ENCODE data around the gene MFNG.

DNA sequence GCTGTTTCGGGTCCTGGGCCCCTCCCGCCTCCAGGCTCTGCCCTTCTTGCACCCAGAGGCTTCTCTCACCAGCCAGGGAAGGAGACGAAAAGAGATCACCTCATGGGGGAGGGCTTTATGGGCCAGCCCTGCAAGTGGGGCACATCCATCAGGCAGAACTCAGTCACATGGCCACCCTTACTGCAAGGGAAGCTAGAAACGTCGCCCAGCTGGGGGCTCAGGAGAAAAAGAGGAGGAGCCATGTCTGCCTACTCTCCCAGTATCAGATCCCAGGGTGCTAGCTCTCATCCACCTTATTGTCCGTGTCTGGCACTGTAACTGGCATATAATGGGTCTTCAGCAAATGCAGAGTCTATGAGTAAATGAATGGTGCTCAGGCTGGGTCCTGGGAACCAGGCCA is 24.2 kb downstream of the MFNG start:
- no peak for TF ChIP-seq POLR2A (IDR thresholded peaks at IDR 0.05; ENCODE audit: extremely low read depth, insufficient read length)
- TF ChIP-seq, protein P1, sequence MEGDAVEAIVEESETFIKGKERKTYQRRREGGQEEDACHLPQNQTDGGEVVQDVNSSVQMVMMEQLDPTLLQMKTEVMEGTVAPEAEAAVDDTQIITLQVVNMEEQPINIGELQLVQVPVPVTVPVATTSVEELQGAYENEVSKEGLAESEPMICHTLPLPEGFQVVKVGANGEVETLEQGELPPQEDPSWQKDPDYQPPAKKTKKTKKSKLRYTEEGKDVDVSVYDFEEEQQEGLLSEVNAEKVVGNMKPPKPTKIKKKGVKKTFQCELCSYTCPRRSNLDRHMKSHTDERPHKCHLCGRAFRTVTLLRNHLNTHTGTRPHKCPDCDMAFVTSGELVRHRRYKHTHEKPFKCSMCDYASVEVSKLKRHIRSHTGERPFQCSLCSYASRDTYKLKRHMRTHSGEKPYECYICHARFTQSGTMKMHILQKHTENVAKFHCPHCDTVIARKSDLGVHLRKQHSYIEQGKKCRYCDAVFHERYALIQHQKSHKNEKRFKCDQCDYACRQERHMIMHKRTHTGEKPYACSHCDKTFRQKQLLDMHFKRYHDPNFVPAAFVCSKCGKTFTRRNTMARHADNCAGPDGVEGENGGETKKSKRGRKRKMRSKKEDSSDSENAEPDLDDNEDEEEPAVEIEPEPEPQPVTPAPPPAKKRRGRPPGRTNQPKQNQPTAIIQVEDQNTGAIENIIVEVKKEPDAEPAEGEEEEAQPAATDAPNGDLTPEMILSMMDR (IDR thresholded peaks at IDR 0.05; ENCODE audit: low read depth, low read length): no peak

Data from NB4 (cell line).